Activated CD8-positive, alpha-beta T cell treated with anti-CD3 and anti-CD28 coated beads for 36 hours (primary cell): Measurements from ENCODE around the gene PRR7. TPM values are rescaled to one million over a fixed set of nuclear protein-coding genes. Genes with fewer than 3 reads are reported as not detected.
A peak's percentile ranks its signal among the peaks of the same experiment; 100 is the strongest.

Source experiments
- ATAC-seq: fragments of 200-7000 bp; cut with Tn5 transposase; one replicate; pipeline ENCODE4 v1.10.0; 2021; ENCODE audit warnings: mild to moderate bottlenecking, moderate library complexity
- CTCF ChIA-PET: fragments of 350-600 bp; sonication (Branson Sonifier 250); formaldehyde crosslinking; loops from one replicate; lab custom pipeline; 2021; ENCODE audit warnings: antibody characterized with exemption; lab: Charles Lee
- POLR2A ChIA-PET: fragments of 350-600 bp; sonication (Branson Sonifier 250); formaldehyde crosslinking; loops from one replicate; lab custom pipeline; 2021; ENCODE audit warnings: antibody characterized with exemption; lab: Charles Lee
- DNase-seq: peaks from one replicate; pipeline ENCODE4 v3.0.0-alpha.2; 2020
- H3K27ac Mint-ChIP-seq: one replicate; pipeline ENCODE4 v1.8.0; 2021; ENCODE audit warnings: mild to moderate bottlenecking, mixed read lengths
- H3K27me3 Mint-ChIP-seq: one replicate; pipeline ENCODE4 v1.8.0; 2021; ENCODE audit warnings: mixed read lengths
- H3K36me3 Mint-ChIP-seq: one replicate; pipeline ENCODE4 v1.8.0; 2021; ENCODE audit warnings: low read depth, mixed read lengths
- H3K4me1 Mint-ChIP-seq: one replicate; pipeline ENCODE4 v1.8.0; 2021; ENCODE audit warnings: low read depth, mixed read lengths
- H3K4me3 Mint-ChIP-seq: one replicate; pipeline ENCODE4 v1.8.0; 2021; ENCODE audit warnings: mild to moderate bottlenecking, moderate library complexity, mixed read lengths
- H3K9me3 Mint-ChIP-seq: one replicate; pipeline ENCODE4 v1.8.0; 2021; ENCODE audit warnings: mixed read lengths
- intact Hi-C: fragments of 100-400 bp; cut with micrococcal nuclease; formaldehyde crosslinking; loops from one replicate; pipeline ENCODE4 v1.10.0; 2022
- total RNA-seq, 2 experiments: library from RNA; stranded (reverse); gene quantifications; one replicate each; pipeline ENCODE4 v1.2.3, GENCODE V29; 2021
- TF ChIP-seq, protein P1 (sequence below): fragments of 200-600 bp; IDR thresholded peaks from one replicate; pipeline ENCODE4 v1.8.0; 2022; ENCODE audit warnings: antibody characterized with exemption, mild to moderate bottlenecking

PRR7 gene
- total RNA-seq, 2 experiments from 2014 or later = 32.6 to 36.4 TPM

DNA sequence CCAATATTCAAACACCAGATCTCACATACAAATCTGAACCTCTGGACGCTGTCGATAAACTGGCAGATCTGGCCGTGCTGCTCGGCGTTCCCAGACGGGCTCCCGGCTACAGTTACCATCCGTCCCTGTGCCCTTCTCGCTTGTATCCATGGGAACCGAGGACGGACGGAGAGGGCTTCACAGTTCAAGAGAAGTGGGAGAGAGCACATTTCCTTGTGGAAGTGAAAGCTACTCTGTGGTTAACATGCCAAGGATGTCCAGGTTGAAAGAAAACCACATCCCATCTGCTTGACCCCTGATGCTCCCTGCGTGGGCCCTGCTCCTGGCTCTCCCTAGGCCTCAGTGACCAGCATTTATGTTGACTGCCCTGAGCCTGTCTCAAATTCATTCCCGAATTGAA lies 33.2 kb downstream of the PRR7 start:
- Mint-ChIP-seq H3K36me3 (peaks cover 8% of the 10 kb centered on the region), H3K4me3 (no peak overlapping the region), H3K27ac (peak overlapping the region; percentile 98), H3K9me3 (no peaks in the 10 kb centered on the region), H3K4me1 (peaks cover 45% of the 10 kb centered on the region), H3K27me3 (no peaks in the 10 kb centered on the region)
- ChIA-PET POLR2A (interaction anchor here (0.7 to 22.8 kb wide), 5 partner anchors 8 to 119 kb away, joined by 3 to 294 read pairs (median 3); partner anchors contain the start of genes PDLIM7 and PRR7), CTCF (interaction anchor here (1.1 to 6.5 kb wide), 8 partner anchors 9 to 90 kb away, joined by 3 to 48 read pairs (median 15); no protein-coding TSS in a partner anchor)
- no peak for DNase-seq
- intact Hi-C loops = no loop called here
- ATAC-seq = no peak
- TF ChIP-seq, protein P1, sequence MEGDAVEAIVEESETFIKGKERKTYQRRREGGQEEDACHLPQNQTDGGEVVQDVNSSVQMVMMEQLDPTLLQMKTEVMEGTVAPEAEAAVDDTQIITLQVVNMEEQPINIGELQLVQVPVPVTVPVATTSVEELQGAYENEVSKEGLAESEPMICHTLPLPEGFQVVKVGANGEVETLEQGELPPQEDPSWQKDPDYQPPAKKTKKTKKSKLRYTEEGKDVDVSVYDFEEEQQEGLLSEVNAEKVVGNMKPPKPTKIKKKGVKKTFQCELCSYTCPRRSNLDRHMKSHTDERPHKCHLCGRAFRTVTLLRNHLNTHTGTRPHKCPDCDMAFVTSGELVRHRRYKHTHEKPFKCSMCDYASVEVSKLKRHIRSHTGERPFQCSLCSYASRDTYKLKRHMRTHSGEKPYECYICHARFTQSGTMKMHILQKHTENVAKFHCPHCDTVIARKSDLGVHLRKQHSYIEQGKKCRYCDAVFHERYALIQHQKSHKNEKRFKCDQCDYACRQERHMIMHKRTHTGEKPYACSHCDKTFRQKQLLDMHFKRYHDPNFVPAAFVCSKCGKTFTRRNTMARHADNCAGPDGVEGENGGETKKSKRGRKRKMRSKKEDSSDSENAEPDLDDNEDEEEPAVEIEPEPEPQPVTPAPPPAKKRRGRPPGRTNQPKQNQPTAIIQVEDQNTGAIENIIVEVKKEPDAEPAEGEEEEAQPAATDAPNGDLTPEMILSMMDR = no peak

DNA sequence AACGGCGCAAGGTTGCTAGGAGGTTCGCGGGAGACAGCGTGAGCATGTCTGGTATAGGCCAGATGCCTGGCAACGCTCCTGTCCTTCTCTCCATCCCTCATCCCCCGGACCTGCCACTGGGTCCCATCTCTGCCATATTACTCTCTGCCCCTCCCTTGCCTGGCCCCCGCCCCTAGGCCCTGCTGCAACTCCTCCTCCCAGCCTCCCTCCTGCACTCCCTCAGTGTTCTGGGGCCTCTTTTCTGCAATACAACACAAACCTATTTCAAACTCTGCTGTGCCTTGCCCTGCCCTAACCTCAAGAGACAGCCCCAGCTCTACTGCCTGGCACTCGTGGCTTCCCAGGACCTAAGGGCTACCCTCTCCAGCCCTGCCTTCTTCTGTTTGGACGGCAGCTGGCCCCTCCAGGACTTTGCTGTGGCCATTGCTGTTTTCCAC lies 35.8 kb downstream of the PRR7 start:
- Mint-ChIP-seq H3K27me3 (no peaks in the 10 kb centered on the region), H3K27ac (no peak overlapping the region), H3K36me3 (peaks cover 16% of the 10 kb centered on the region), H3K4me3 (no peak overlapping the region), H3K9me3 (no peaks in the 10 kb centered on the region), H3K4me1 (peaks cover 26% of the 10 kb centered on the region)
- intact Hi-C loops = no loop called here
- ChIA-PET POLR2A (interaction anchor here (0.9 to 22.8 kb wide), 4 partner anchors 8 to 28 kb away, joined by 3 to 294 read pairs (median 67); partner anchors contain the start of genes PDLIM7 and PRR7), CTCF (interaction anchor here (1.4 to 2.0 kb wide), 2 partner anchors 10 to 19 kb away, joined by 3 to 7 read pairs; no protein-coding TSS in a partner anchor)
- DNase-seq (no peak), ATAC-seq (no peak)
- TF ChIP-seq, protein P1 = no peak

DNA sequence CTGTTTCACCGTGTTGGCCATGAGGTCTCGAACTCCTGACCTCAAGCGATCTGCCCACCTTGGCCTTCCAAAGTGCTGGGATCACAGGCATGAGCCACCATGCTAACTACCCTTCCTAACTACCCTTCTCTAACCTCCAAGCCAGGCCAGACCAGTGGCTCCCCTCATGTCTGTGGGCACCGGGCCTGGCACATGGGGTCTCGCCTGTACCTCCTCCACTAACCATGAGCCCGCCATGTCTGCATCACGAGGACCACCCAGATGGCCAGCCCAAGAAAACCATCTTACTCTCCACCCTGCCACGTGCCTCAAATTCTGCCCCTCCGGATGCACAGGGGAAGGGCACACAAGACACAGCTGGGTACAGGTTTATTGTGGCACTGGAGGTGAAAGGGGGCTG lies 36.4 kb downstream of the PRR7 start:
- POLR2A ChIA-PET = interaction anchor here (1.0 to 22.8 kb wide), 4 partner anchors 9 to 56 kb away, joined by 3 to 294 read pairs (median 67); partner anchors contain the start of genes PDLIM7 and PRR7
- Mint-ChIP-seq H3K9me3 (no peaks in the 10 kb centered on the region), H3K4me3 (no peak overlapping the region), H3K27ac (no peak overlapping the region), H3K27me3 (no peaks in the 10 kb centered on the region), H3K36me3 (peaks cover 19% of the 10 kb centered on the region), H3K4me1 (peaks cover 20% of the 10 kb centered on the region)
- intact Hi-C loops = no loop called here
- no peak for DNase-seq
- TF ChIP-seq, protein P1 = no peak
- CTCF ChIA-PET = interaction anchor here (2.0 kb wide), 1 partner anchor 18 kb away, joined by 7 read pairs; no protein-coding TSS in a partner anchor
- no peak for ATAC-seq

DNA sequence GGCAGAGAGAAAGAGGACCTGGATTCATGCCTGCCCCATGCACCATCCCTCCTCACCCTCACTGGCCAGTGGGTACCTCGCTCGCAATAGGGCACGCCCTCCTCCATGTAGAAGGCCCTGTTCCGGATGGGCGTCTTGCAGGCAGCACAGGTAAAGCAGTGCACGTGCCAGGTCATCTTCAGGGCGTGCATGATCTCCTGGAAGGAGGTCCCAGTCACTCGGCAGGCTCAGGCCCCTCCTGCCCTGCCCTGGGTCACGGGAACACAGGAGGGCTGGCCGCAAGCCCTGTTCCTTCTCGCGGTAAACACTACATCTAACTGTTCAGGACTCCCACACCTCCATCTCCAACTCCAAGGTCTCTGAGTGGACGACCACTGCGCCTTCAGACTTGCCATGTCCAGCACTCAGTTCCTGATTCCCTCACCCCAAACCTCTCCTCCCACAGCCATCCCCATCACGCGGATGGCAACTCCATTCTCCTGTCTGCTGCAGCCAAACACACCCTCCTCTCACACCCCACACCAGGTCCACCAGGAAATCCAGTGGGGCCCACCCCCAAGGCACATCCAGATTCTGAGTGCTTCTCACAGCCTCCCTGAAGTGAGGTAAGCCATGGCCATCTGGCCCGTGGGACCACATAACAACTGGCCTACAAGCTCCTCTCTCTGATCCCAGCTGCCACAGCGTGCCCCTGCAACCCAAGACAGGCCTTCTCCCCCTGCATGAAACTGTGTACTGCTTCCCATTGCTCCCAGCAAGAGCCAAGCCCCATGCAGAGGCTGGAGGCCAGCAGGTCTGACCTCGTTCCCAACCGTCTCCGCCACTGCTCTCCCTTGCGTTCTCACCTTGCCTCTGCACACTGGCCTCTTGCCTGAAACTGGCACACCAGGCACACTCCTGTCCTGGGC lies 37.6 kb downstream of the PRR7 start:
- DNase-seq (no peak), ATAC-seq (no peak)
- Mint-ChIP-seq H3K27ac (no peak overlapping the region), H3K4me1 (peaks cover 9% of the 10 kb centered on the region), H3K36me3 (peaks cover 18% of the 10 kb centered on the region), H3K9me3 (no peaks in the 10 kb centered on the region), H3K27me3 (no peaks in the 10 kb centered on the region), H3K4me3 (no peak overlapping the region)
- TF ChIP-seq, protein P1 = no peak
- intact Hi-C loops = no loop called here
- ChIA-PET CTCF (interaction anchor here (1.3 to 1.8 kb wide), 2 partner anchors 13 to 27 kb away, joined by 3 to 4 read pairs; partner anchors contain the start of gene PDLIM7), POLR2A (interaction anchor here (1.0 to 22.8 kb wide), 5 partner anchors 10 to 57 kb away, joined by 3 to 294 read pairs (median 7); partner anchors contain the start of genes PDLIM7 and PRR7)
